Measurements from ENCODE around the gene NEURL1B.
A peak's percentile ranks its signal among the peaks of the same experiment; 100 is the strongest.
"Not testable (repeated sequence)": the region's sequence is repeated elsewhere in the genome, so short reads cannot be mapped to it uniquely, and the experiment has no call there.

NEURL1B gene

GRCh38 chr5:172700365-172701290 lies 59.6 kb downstream of the NEURL1B start:
- no peak for DNase-seq

- no peak for DNase-seq
Observed at GRCh38 chr5:172701291-172701656, 60.2 kb downstream of the NEURL1B start.

- DNase-seq, result no peak
Observed at GRCh38 chr5:172703952-172704351, 62.9 kb downstream of the NEURL1B start.

GRCh38 chr5:172705576-172706084 lies 64.6 kb downstream of the NEURL1B start:
- no peak for DNase-seq

GRCh38 chr5:172706796-172707195 lies 65.7 kb downstream of the NEURL1B start:
- DNase-seq, result no peak

GRCh38 chr5:172707285-172708182 lies 66.5 kb downstream of the NEURL1B start:
- peak; percentile 47 for DNase-seq

- DNase-seq, result no peak
Observed at GRCh38 chr5:172708183-172708505, 67.1 kb downstream of the NEURL1B start.

- DNase-seq, result no peak
Observed at GRCh38 chr5:172710676-172711075, 69.6 kb downstream of the NEURL1B start.

GRCh38 chr5:172711321-172711861 lies 70.3 kb downstream of the NEURL1B start:
- DNase-seq, result not testable (repeated sequence)

- no peak for DNase-seq
Observed at GRCh38 chr5:172712610-172713009, 71.5 kb downstream of the NEURL1B start.

- no peak for DNase-seq
Observed at GRCh38 chr5:172713113-172713808, 72.2 kb downstream of the NEURL1B start.

GRCh38 chr5:172713809-172714490 lies 72.9 kb downstream of the NEURL1B start:
- no peak for DNase-seq

GRCh38 chr5:172714491-172715420 lies 73.7 kb downstream of the NEURL1B start:
- DNase-seq, result no peak

- DNase-seq, result no peak
Observed at GRCh38 chr5:172715421-172715780, 74.3 kb downstream of the NEURL1B start.

- no peak for DNase-seq
Observed at GRCh38 chr5:172715931-172716682, 75.0 kb downstream of the NEURL1B start.

- peak; percentile 12 for DNase-seq
Observed at GRCh38 chr5:172716796-172717313, 75.8 kb downstream of the NEURL1B start.

- no peak for DNase-seq
Observed at GRCh38 chr5:172717481-172718195, 76.6 kb downstream of the NEURL1B start.

GRCh38 chr5:172718527-172719114 lies 77.6 kb downstream of the NEURL1B start:
- no peak for DNase-seq

GRCh38 chr5:172719211-172719610 lies 78.1 kb downstream of the NEURL1B start:
- DNase-seq, result no peak
